GM18519 (cell line): ENCODE data around the gene NFIA.

Experiments used
- ATAC-seq: cut with Tn5 transposase; IDR thresholded peaks from one replicate; pipeline ENCODE4 v1.9.1; 2021; ENCODE audit warnings: mild to moderate bottlenecking, moderate library complexity; ENCODE audit not compliant: unreplicated experiment, low FRiP score

NFIA gene

GRCh38 chr1:61343734-61344420 lies 261.5 kb downstream of the NFIA start:
- ATAC-seq: no peak

GRCh38 chr1:61344696-61345095 lies 262.3 kb downstream of the NFIA start:
- no peak for ATAC-seq

GRCh38 chr1:61348025-61348665 lies 265.8 kb downstream of the NFIA start:
- no peak for ATAC-seq

GRCh38 chr1:61352845-61353435 lies 270.6 kb downstream of the NFIA start:
- ATAC-seq: no peak

GRCh38 chr1:61353797-61354406 lies 271.5 kb downstream of the NFIA start:
- ATAC-seq: no peak

- ATAC-seq: no peak
These were observed 273.7 kb downstream of the NFIA start for GRCh38 chr1:61356016-61356415.

GRCh38 chr1:61356995-61357394 lies 274.6 kb downstream of the NFIA start:
- ATAC-seq: no peak

GRCh38 chr1:61357539-61357938 lies 275.2 kb downstream of the NFIA start:
- no peak for ATAC-seq

GRCh38 chr1:61358770-61359455 lies 276.6 kb downstream of the NFIA start:
- ATAC-seq: no peak

GRCh38 chr1:61361931-61362330 lies 279.6 kb downstream of the NFIA start:
- no peak for ATAC-seq

GRCh38 chr1:61362351-61362750 lies 280.0 kb downstream of the NFIA start:
- ATAC-seq: no peak

GRCh38 chr1:61368366-61368765 lies 286.0 kb downstream of the NFIA start:
- ATAC-seq: no peak

- no peak for ATAC-seq
These were observed 286.5 kb downstream of the NFIA start for GRCh38 chr1:61368876-61369275.

GRCh38 chr1:61370177-61370912 lies 288.0 kb downstream of the NFIA start:
- no peak for ATAC-seq

GRCh38 chr1:61370913-61371279 lies 288.5 kb downstream of the NFIA start:
- ATAC-seq: no peak

GRCh38 chr1:61372944-61373343 lies 290.6 kb downstream of the NFIA start:
- no peak for ATAC-seq

GRCh38 chr1:61374156-61374555 lies 291.8 kb downstream of the NFIA start:
- no peak for ATAC-seq

- no peak for ATAC-seq
These were observed 292.9 kb downstream of the NFIA start for GRCh38 chr1:61375082-61375880.

- ATAC-seq: no peak
These were observed 293.8 kb downstream of the NFIA start for GRCh38 chr1:61376151-61376550.
